MM.1S (cell line): Measurements from ENCODE around the gene LAMA3.

Experiments used
- DNase-seq: peaks from one replicate; pipeline ENCODE4 v3.0.0-alpha.2; 2015
- H2AFZ ChIP-seq: fragments of 300-600 bp; sonication (generic); 2 replicates; pipeline ENCODE4 v1.6.0; 2016; ENCODE audit warnings: antibody characterized with exemption, low read length
- H3F3A ChIP-seq: fragments of 300-600 bp; sonication (generic); 2 replicates; pipeline ENCODE4 v1.6.1; 2016; ENCODE audit warnings: mild to moderate bottlenecking, antibody characterized with exemption, low read length, moderate library complexity, mixed read lengths; ENCODE audit not compliant: insufficient read depth
- H3K27ac ChIP-seq: fragments of 300-600 bp; sonication (generic); 2 replicates; pipeline ENCODE4 v1.5.1; 2016; ENCODE audit warnings: mild to moderate bottlenecking, low read length
- H3K27me3 ChIP-seq: fragments of 300-600 bp; sonication (generic); replicated peaks from 2 replicates; pipeline ENCODE4 v1.6.0; 2016; ENCODE audit warnings: low read length; ENCODE audit not compliant: insufficient read depth
- H3K36me3 ChIP-seq: fragments of 300-600 bp; sonication (generic); replicated peaks from 2 replicates; pipeline ENCODE4 v1.6.1; 2016; ENCODE audit warnings: mild to moderate bottlenecking, low read length, mixed read lengths; ENCODE audit not compliant: insufficient read depth
- H3K4me1 ChIP-seq: fragments of 300-600 bp; sonication (generic); 2 replicates; pipeline ENCODE4 v1.6.1; 2016; ENCODE audit warnings: low read length, mixed read lengths
- H3K4me2 ChIP-seq: fragments of 300-600 bp; sonication (generic); 2 replicates; pipeline ENCODE4 v1.6.0; 2016; ENCODE audit warnings: low read depth, low read length
- H3K4me3 ChIP-seq: fragments of 300-600 bp; sonication (generic); 2 replicates; pipeline ENCODE4 v1.5.1; 2016; ENCODE audit warnings: low read length, mixed read lengths
- H3K79me2 ChIP-seq: fragments of 300-600 bp; sonication (generic); 2 replicates; pipeline ENCODE4 v1.6.1; 2016; ENCODE audit warnings: mixed run types, low read length, mixed read lengths
- H3K9ac ChIP-seq: fragments of 300-600 bp; sonication (generic); 2 replicates; pipeline ENCODE4 v1.6.1; 2016; ENCODE audit warnings: low read length, mixed read lengths
- H3K9me2 ChIP-seq: fragments of 300-600 bp; sonication (generic); replicated peaks from 2 replicates; pipeline ENCODE4 v1.6.1; 2016; ENCODE audit warnings: mild to moderate bottlenecking, low read length, mixed read lengths; ENCODE audit not compliant: insufficient read depth
- H3K9me3 ChIP-seq: fragments of 300-600 bp; sonication (generic); replicated peaks from 2 replicates; pipeline ENCODE4 v1.6.1; 2016; ENCODE audit warnings: mild to moderate bottlenecking, low read length, mixed read lengths; ENCODE audit not compliant: insufficient read depth
- H4K20me1 ChIP-seq: fragments of 300-600 bp; sonication (generic); 2 replicates; pipeline ENCODE4 v1.6.1; 2016; ENCODE audit warnings: mild to moderate bottlenecking, low read length, moderate library complexity, mixed read lengths; ENCODE audit not compliant: insufficient read depth
- EZH2 ChIP-seq: fragments of 300-600 bp; sonication (generic); optimal IDR thresholded peaks from 2 replicates; pipeline ENCODE3; 2017; ENCODE audit warnings: low read depth, mild to moderate bottlenecking, antibody characterized with exemption, low read length, mixed read lengths
- EZH2phosphoT487 ChIP-seq: fragments of 300-600 bp; sonication (generic); IDR thresholded peaks from 2 replicates; pipeline ENCODE4 v1.6.1; 2018; ENCODE audit warnings: antibody characterized with exemption, low read length
- TF ChIP-seq, protein P1 (sequence below): fragments of 300-600 bp; sonication (generic); IDR thresholded peaks from 2 replicates; pipeline ENCODE4 v1.5.1; 2016; ENCODE audit warnings: antibody characterized with exemption, low read length, mixed read lengths

LAMA3 gene

DNA sequence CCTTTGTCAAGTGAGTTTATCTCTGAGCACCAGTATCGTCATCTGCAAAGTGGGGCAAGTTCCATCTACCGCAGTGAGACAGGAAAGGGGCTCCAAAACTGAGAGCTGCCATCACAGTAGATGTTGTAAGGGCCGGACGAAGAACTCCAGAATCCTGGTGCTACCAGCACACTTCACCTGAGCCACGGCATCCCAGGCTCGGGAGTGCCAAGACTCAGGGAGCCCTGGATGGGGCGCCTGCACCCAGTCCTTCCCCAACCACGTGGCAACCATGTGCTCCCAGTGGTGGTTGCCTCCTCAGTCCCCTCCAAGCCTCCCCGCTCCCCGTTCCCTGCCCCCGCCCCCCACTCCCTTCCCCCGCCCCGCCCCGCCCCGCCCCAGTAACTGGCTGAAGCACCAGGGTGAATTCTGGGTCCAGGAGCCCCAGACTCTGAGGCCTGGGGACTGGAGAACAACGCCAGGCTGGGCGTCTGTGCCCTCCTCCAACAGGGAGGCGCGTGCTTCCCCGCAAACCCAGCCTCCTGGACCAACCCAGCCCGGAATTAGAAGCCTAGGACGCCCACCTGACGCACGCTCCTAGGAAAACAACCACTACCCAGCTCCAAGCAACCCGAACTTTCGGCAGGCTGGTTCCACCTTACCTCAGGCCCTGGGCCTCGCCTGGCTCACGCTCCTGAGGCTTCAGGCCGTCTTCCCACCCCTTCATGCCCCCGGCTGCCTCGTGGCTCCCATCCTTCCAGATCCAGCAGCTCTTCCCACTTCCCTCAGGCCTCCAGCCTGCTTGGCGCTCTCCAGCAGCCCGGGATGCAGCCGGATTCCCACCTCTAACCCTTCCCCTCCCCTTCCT is 67.6 kb downstream of the LAMA3 start:
- H3K27ac ChIP-seq, result no peak overlapping the region

DNA sequence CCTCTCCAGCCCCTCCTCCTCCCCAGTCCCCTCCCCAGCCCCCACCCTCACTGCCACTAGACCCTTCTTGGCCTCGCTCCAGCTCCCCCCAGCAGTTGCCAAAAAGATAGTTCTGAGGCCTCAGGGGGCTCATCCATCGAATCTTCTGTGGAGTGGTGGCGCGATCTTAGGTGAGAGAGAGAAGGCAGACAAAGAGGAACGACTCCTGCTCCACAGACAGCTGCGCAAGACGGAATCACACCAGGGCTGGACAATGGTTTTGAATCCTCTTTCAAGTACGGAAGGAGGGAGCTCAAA is 68.1 kb downstream of the LAMA3 start:
- no peaks in the 10 kb centered on the region for H3K36me3 ChIP-seq
- no peak overlapping the region for H3K27ac ChIP-seq
- no peaks in the 10 kb centered on the region for H3K4me1 ChIP-seq
- H3K79me2 ChIP-seq, result no peaks in the 10 kb centered on the region
- H3K4me3 ChIP-seq, result no peak overlapping the region
- no peak for TF ChIP-seq EZH2phosphoT487
- TF ChIP-seq, protein P1, sequence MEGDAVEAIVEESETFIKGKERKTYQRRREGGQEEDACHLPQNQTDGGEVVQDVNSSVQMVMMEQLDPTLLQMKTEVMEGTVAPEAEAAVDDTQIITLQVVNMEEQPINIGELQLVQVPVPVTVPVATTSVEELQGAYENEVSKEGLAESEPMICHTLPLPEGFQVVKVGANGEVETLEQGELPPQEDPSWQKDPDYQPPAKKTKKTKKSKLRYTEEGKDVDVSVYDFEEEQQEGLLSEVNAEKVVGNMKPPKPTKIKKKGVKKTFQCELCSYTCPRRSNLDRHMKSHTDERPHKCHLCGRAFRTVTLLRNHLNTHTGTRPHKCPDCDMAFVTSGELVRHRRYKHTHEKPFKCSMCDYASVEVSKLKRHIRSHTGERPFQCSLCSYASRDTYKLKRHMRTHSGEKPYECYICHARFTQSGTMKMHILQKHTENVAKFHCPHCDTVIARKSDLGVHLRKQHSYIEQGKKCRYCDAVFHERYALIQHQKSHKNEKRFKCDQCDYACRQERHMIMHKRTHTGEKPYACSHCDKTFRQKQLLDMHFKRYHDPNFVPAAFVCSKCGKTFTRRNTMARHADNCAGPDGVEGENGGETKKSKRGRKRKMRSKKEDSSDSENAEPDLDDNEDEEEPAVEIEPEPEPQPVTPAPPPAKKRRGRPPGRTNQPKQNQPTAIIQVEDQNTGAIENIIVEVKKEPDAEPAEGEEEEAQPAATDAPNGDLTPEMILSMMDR, result no peak
- TF ChIP-seq EZH2, result no peak
- H3K9me2 ChIP-seq, result no peaks in the 10 kb centered on the region
- no peak overlapping the region for H3K4me2 ChIP-seq
- no peaks in the 10 kb centered on the region for H3K27me3 ChIP-seq
- no peaks in the 10 kb centered on the region for H4K20me1 ChIP-seq
- DNase-seq, result no peak
- no peaks in the 10 kb centered on the region for H3F3A ChIP-seq
- H2AFZ ChIP-seq, result no peak overlapping the region
- no peaks in the 10 kb centered on the region for H3K9me3 ChIP-seq
- H3K9ac ChIP-seq, result no peak overlapping the region

More for the DNA sequence above, 67.6 kb downstream of the LAMA3 start:
- Histone ChIP-seq H3K79me2 (no peaks in the 10 kb centered on the region), H3K4me3 (no peak overlapping the region), H3K9ac (no peak overlapping the region), H3K9me3 (no peaks in the 10 kb centered on the region), H2AFZ (no peak overlapping the region), H3K9me2 (no peaks in the 10 kb centered on the region), H3K36me3 (no peaks in the 10 kb centered on the region), H4K20me1 (no peaks in the 10 kb centered on the region), H3K27me3 (no peaks in the 10 kb centered on the region), H3K4me1 (no peaks in the 10 kb centered on the region), H3K4me2 (no peak overlapping the region), H3F3A (no peaks in the 10 kb centered on the region)
- no peak for DNase-seq
- TF ChIP-seq EZH2phosphoT487 (no peak), EZH2 (no peak)
- TF ChIP-seq, protein P1, result no peak

GRCh38 chr18:23758281-23758680 is 69.0 kb downstream of the LAMA3 start:
- Histone ChIP-seq H3K4me3 (no peak overlapping the region), H3F3A (no peaks in the 10 kb centered on the region), H3K79me2 (no peaks in the 10 kb centered on the region), H2AFZ (no peak overlapping the region), H3K9ac (no peak overlapping the region), H3K9me2 (no peaks in the 10 kb centered on the region), H3K36me3 (no peaks in the 10 kb centered on the region), H3K9me3 (no peaks in the 10 kb centered on the region), H3K4me1 (no peaks in the 10 kb centered on the region), H3K4me2 (no peak overlapping the region), H3K27me3 (no peaks in the 10 kb centered on the region), H4K20me1 (no peaks in the 10 kb centered on the region), H3K27ac (no peak overlapping the region)
- TF ChIP-seq EZH2phosphoT487, result no peak
- TF ChIP-seq EZH2, result no peak
- TF ChIP-seq, protein P1, result no peak
- DNase-seq, result no peak
